ENCODE data around the gene DUOXA2.

Gene DUOXA2

DNA sequence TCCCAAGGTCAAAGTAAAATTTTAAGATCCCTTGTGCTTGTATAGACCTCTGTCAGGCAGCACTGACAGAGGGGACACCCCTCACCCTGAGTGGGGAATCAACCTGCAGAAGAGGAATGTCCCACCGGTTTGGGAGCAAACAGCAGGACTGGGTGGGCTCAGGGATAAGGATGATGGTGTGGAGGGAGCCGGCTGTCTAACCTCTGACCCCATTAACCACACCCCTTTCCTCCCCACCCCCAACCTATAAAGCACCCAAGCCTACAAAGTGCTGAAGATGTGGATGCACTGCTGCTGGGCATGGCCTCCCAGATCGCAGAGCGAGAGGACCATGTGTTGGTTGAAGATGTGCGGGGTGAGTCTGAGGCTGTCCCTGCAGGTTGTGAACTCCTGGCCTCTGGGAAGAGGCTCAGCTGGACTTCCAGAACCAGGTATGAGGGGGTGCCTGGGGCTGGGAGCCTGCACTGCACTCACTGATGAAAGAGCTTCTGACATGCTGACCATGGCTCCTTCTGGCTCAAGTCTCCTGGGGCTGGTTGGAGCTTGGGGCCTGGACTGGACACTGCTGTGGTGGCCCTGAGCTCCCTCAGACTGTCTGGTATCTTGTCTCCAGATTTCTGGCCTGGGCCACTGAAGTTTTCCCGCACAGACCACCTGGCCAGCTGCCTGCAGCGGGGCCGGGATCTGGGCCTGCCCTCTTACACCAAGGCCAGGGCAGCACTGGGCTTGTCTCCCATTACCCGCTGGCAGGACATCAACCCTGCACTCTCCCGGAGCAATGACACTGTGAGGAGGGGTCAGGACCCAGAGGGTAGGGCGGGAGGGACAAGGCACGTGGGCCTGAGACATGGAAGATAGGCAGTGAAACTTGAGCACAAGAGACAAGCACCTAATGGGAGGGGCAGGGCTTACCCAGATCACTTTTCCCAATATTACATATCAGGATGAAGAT lies 25.0 kb downstream of the DUOXA2 start:
- peaks cover 23 to 42% of the 10 kb centered on the region in 2 donors for H3K27me3 ChIP-seq (ENCODE audit: control insufficient read depth in 1 of 2, insufficient read depth in 2 of 2, low read length in 2 of 2)
- H3K4me1 ChIP-seq (ENCODE audit: control insufficient read depth, insufficient read depth, low read length): peaks cover 4% of the 10 kb centered on the region
- no peaks in the 10 kb centered on the region for H3K9me3 ChIP-seq (ENCODE audit: control insufficient read depth in 2 of 2, low read length in 2 of 2)
- no peaks in the 10 kb centered on the region for H3K36me3 ChIP-seq (ENCODE audit: control insufficient read depth in 2 of 2, insufficient read depth in 2 of 2, low read length in 2 of 2)
- no peak overlapping the region for H3K27ac ChIP-seq (ENCODE audit: low read length)
- H3K9ac ChIP-seq (ENCODE audit: low read length in 2 of 2): no peak overlapping the region
- H3K4me3 ChIP-seq (ENCODE audit: low read length in 2 of 2): no peak overlapping the region

DNA sequence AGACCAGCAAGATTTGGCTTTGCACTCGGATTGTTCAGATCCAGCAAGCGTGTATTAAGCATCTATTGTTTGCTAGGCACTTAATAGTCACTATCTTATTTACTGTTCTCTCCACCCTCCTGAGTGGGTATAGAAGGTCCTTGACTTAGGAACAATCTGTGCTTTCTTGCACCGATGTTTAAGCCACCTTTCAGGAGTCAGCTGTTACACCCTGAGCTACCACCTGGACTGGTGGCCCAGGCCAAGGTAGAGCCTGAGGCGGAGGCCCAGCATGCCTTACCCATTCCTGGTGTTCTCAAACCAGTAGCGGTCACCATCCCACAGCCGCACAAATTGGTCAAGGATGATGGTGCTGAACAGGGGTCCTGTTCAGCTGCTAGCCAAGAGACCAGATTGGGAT lies 25.6 kb downstream of the DUOXA2 start:
- peaks cover 16 to 37% of the 10 kb centered on the region in 2 donors for H3K27me3 ChIP-seq (ENCODE audit: control insufficient read depth in 1 of 2, insufficient read depth in 2 of 2, low read length in 2 of 2)
- H3K27ac ChIP-seq (ENCODE audit: low read length): no peak overlapping the region
- no peaks in the 10 kb centered on the region for H3K36me3 ChIP-seq (ENCODE audit: control insufficient read depth in 2 of 2, insufficient read depth in 2 of 2, low read length in 2 of 2)
- peaks cover 3% of the 10 kb centered on the region for H3K4me1 ChIP-seq (ENCODE audit: control insufficient read depth, insufficient read depth, low read length)
- H3K4me3 ChIP-seq (ENCODE audit: low read length in 2 of 2): no peak overlapping the region
- no peak overlapping the region for H3K9ac ChIP-seq (ENCODE audit: low read length in 2 of 2)
- H3K9me3 ChIP-seq (ENCODE audit: control insufficient read depth in 2 of 2, low read length in 2 of 2): no peaks in the 10 kb centered on the region

DNA sequence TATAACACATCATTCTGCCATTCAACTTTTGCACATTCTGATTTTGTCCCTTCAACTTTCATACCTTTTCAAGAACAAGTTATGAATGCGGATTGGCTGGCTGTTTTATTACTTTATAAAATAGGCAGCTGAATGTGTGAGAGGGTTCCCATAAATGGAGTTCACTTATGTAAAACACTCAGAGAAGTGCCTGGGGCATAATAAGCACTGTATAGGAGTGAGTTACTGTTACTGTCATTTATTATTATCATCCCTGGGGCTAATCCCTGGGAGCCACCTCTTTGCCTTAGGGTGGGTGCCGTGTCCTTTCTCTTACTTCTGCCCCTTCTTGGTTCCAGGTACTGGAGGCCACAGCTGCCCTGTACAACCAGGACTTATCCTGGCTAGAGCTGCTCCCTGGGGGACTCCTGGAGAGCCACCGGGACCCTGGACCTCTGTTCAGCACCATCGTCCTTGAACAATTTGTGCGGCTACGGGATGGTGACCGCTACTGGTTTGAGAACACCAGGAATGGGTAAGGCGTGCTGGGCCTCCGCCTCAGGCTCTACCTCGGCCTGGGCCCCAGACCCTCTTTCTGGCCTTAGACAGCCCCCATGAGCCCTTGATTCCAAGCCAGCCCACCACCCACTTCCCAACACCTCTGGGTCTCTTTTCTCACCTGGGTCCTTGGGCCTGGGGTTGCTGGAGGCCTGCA lies 26.6 kb downstream of the DUOXA2 start:
- H3K27me3 ChIP-seq (ENCODE audit: control insufficient read depth in 1 of 2, insufficient read depth in 2 of 2, low read length in 2 of 2): peaks cover 10 to 34% of the 10 kb centered on the region in 2 donors
- no peaks in the 10 kb centered on the region for H3K9me3 ChIP-seq (ENCODE audit: control insufficient read depth in 2 of 2, low read length in 2 of 2)
- no peak overlapping the region for H3K9ac ChIP-seq (ENCODE audit: low read length in 2 of 2)
- H3K36me3 ChIP-seq (ENCODE audit: control insufficient read depth in 2 of 2, insufficient read depth in 2 of 2, low read length in 2 of 2): no peaks in the 10 kb centered on the region
- H3K4me3 ChIP-seq (ENCODE audit: low read length in 2 of 2): no peak overlapping the region
- H3K27ac ChIP-seq (ENCODE audit: low read length): no peak overlapping the region
- H3K4me1 ChIP-seq (ENCODE audit: control insufficient read depth, insufficient read depth, low read length): no peaks in the 10 kb centered on the region

- Histone ChIP-seq H3K36me3 (ENCODE audit: control insufficient read depth in 2 of 2, insufficient read depth in 2 of 2, low read length in 2 of 2) (no peaks in the 10 kb centered on the region), H3K27me3 (ENCODE audit: control insufficient read depth in 1 of 2, insufficient read depth in 2 of 2, low read length in 2 of 2) (peaks cover 6 to 29% of the 10 kb centered on the region in 2 donors), H3K4me1 (ENCODE audit: control insufficient read depth, insufficient read depth, low read length) (no peaks in the 10 kb centered on the region), H3K27ac (ENCODE audit: low read length) (no peak overlapping the region), H3K4me3 (ENCODE audit: low read length in 2 of 2) (no peak overlapping the region), H3K9me3 (ENCODE audit: control insufficient read depth in 2 of 2, low read length in 2 of 2) (no peaks in the 10 kb centered on the region), H3K9ac (ENCODE audit: low read length in 2 of 2) (no peak overlapping the region)
Observed at GRCh38 chr15:45141386-45141785, 27.3 kb downstream of the DUOXA2 start.

GRCh38 chr15:45143056-45143455 lies 28.9 kb downstream of the DUOXA2 start:
- H3K36me3 ChIP-seq (ENCODE audit: control insufficient read depth in 2 of 2, insufficient read depth in 2 of 2, low read length in 2 of 2): no peaks in the 10 kb centered on the region
- no peaks in the 10 kb centered on the region for H3K4me1 ChIP-seq (ENCODE audit: control insufficient read depth, insufficient read depth, low read length)
- H3K9me3 ChIP-seq (ENCODE audit: control insufficient read depth in 2 of 2, low read length in 2 of 2): no peaks in the 10 kb centered on the region
- H3K9ac ChIP-seq (ENCODE audit: low read length in 2 of 2): no peak overlapping the region
- no peak overlapping the region for H3K27ac ChIP-seq (ENCODE audit: low read length)
- H3K27me3 ChIP-seq (ENCODE audit: control insufficient read depth in 1 of 2, insufficient read depth in 2 of 2, low read length in 2 of 2): peaks cover 2 to 20% of the 10 kb centered on the region in 2 donors
- H3K4me3 ChIP-seq (ENCODE audit: low read length in 2 of 2): no peak overlapping the region

GRCh38 chr15:45143946-45144345 lies 29.8 kb downstream of the DUOXA2 start:
- no peaks in the 10 kb centered on the region for H3K4me1 ChIP-seq (ENCODE audit: control insufficient read depth, insufficient read depth, low read length)
- no peak overlapping the region for H3K9ac ChIP-seq (ENCODE audit: low read length in 2 of 2)
- no peak overlapping the region for H3K27ac ChIP-seq (ENCODE audit: low read length)
- peaks cover 2 to 14% of the 10 kb centered on the region in 2 donors for H3K27me3 ChIP-seq (ENCODE audit: control insufficient read depth in 1 of 2, insufficient read depth in 2 of 2, low read length in 2 of 2)
- H3K36me3 ChIP-seq (ENCODE audit: control insufficient read depth in 2 of 2, insufficient read depth in 2 of 2, low read length in 2 of 2): no peaks in the 10 kb centered on the region
- no peak overlapping the region for H3K4me3 ChIP-seq (ENCODE audit: low read length in 2 of 2)
- H3K9me3 ChIP-seq (ENCODE audit: control insufficient read depth in 2 of 2, low read length in 2 of 2): no peaks in the 10 kb centered on the region

GRCh38 chr15:45144775-45145174 lies 30.6 kb downstream of the DUOXA2 start:
- no peaks in the 10 kb centered on the region for H3K9me3 ChIP-seq (ENCODE audit: control insufficient read depth in 2 of 2, low read length in 2 of 2)
- no peak overlapping the region for H3K9ac ChIP-seq (ENCODE audit: low read length in 2 of 2)
- no peak overlapping the region for H3K27ac ChIP-seq (ENCODE audit: low read length)
- H3K4me3 ChIP-seq (ENCODE audit: low read length in 2 of 2): no peak overlapping the region
- no peaks in the 10 kb centered on the region for H3K36me3 ChIP-seq (ENCODE audit: control insufficient read depth in 2 of 2, insufficient read depth in 2 of 2, low read length in 2 of 2)
- no peaks in the 10 kb centered on the region for H3K4me1 ChIP-seq (ENCODE audit: control insufficient read depth, insufficient read depth, low read length)
- H3K27me3 ChIP-seq (ENCODE audit: control insufficient read depth in 1 of 2, insufficient read depth in 2 of 2, low read length in 2 of 2): peaks cover 2 to 13% of the 10 kb centered on the region in 2 donors

- Histone ChIP-seq H3K4me3 (ENCODE audit: low read length in 2 of 2) (no peak overlapping the region), H3K27ac (ENCODE audit: low read length) (no peak overlapping the region), H3K27me3 (ENCODE audit: control insufficient read depth in 1 of 2, insufficient read depth in 2 of 2, low read length in 2 of 2) (peaks cover 2 to 7% of the 10 kb centered on the region in 2 donors), H3K9ac (ENCODE audit: low read length in 2 of 2) (no peak overlapping the region), H3K9me3 (ENCODE audit: control insufficient read depth in 2 of 2, low read length in 2 of 2) (no peaks in the 10 kb centered on the region), H3K36me3 (ENCODE audit: control insufficient read depth in 2 of 2, insufficient read depth in 2 of 2, low read length in 2 of 2) (peaks cover 0 to under 1% of the 10 kb centered on the region in 2 donors), H3K4me1 (ENCODE audit: control insufficient read depth, insufficient read depth, low read length) (no peaks in the 10 kb centered on the region)
Observed at GRCh38 chr15:45146405-45146804, 32.3 kb downstream of the DUOXA2 start.

GRCh38 chr15:45147606-45148005 lies 33.5 kb downstream of the DUOXA2 start:
- Histone ChIP-seq H3K27me3 (ENCODE audit: control insufficient read depth in 1 of 2, insufficient read depth in 2 of 2, low read length in 2 of 2) (peaks cover 2 to 4% of the 10 kb centered on the region in 2 donors), H3K4me3 (ENCODE audit: low read length in 2 of 2) (no peak overlapping the region), H3K4me1 (ENCODE audit: control insufficient read depth, insufficient read depth, low read length) (no peaks in the 10 kb centered on the region), H3K9me3 (ENCODE audit: control insufficient read depth in 2 of 2, low read length in 2 of 2) (no peaks in the 10 kb centered on the region), H3K27ac (ENCODE audit: low read length) (no peak overlapping the region), H3K36me3 (ENCODE audit: control insufficient read depth in 2 of 2, insufficient read depth in 2 of 2, low read length in 2 of 2) (peaks cover 0 to 3% of the 10 kb centered on the region in 2 donors), H3K9ac (ENCODE audit: low read length in 2 of 2) (no peak overlapping the region)

- H3K27me3 ChIP-seq (ENCODE audit: control insufficient read depth in 1 of 2, insufficient read depth in 2 of 2, low read length in 2 of 2): peaks cover 2 to 4% of the 10 kb centered on the region in 2 donors
- H3K4me3 ChIP-seq (ENCODE audit: low read length in 2 of 2): no peak overlapping the region
- H3K27ac ChIP-seq (ENCODE audit: low read length): no peak overlapping the region
- H3K9me3 ChIP-seq (ENCODE audit: control insufficient read depth in 2 of 2, low read length in 2 of 2): no peaks in the 10 kb centered on the region
- no peak overlapping the region for H3K9ac ChIP-seq (ENCODE audit: low read length in 2 of 2)
- no peaks in the 10 kb centered on the region for H3K4me1 ChIP-seq (ENCODE audit: control insufficient read depth, insufficient read depth, low read length)
- peaks cover 0 to 3% of the 10 kb centered on the region in 2 donors for H3K36me3 ChIP-seq (ENCODE audit: control insufficient read depth in 2 of 2, insufficient read depth in 2 of 2, low read length in 2 of 2)
Observed at GRCh38 chr15:45148076-45149059, 34.2 kb downstream of the DUOXA2 start.

All from stomach smooth muscle (tissue), 2 donors.